RWPE2 (cell line): ENCODE results near the gene POLD2.
"Not testable (repeated sequence)": the region's sequence is repeated elsewhere in the genome, so short reads cannot be mapped to it uniquely, and the experiment has no call there.

Experiments
- ATAC-seq: fragments of 200-7000 bp; cut with Tn5 transposase; 3 replicates; pipeline ENCODE4 v1.9.1; 2021; ENCODE audit warnings: low read depth
- DNase-seq: peaks from one replicate; pipeline ENCODE4 v3.0.0-alpha.2; 2020; ENCODE audit warnings: low spot score
- H3K27ac ChIP-seq: fragments of 450-650 bp; 2 replicates; pipeline ENCODE4 v1.5.1; 2017; ENCODE audit warnings: mild to moderate bottlenecking; ENCODE audit not compliant: poor library complexity, severe bottlenecking
- H3K27me3 ChIP-seq: fragments of 250-450 bp; sonication (Bioruptor Pico); 2 replicates; pipeline ENCODE4 v1.5.1; 2021; ENCODE audit warnings: mild to moderate bottlenecking, moderate library complexity; ENCODE audit not compliant: insufficient read depth, poor library complexity, severe bottlenecking
- H3K36me3 ChIP-seq: fragments of 250-450 bp; sonication (Bioruptor Pico); 2 replicates; pipeline ENCODE4 v1.5.1; 2020; ENCODE audit warnings: low read depth, mild to moderate bottlenecking, moderate library complexity
- H3K4me1 ChIP-seq: fragments of 250-450 bp; sonication (Bioruptor Pico); 2 replicates; pipeline ENCODE4 v1.5.1; 2021; ENCODE audit warnings: mild to moderate bottlenecking, moderate library complexity; ENCODE audit not compliant: insufficient read depth, poor library complexity, severe bottlenecking
- H3K4me3 ChIP-seq: fragments of 250-450 bp; sonication (Bioruptor Pico); 2 replicates; pipeline ENCODE4 v1.5.1; 2021; ENCODE audit warnings: mild to moderate bottlenecking, moderate library complexity; ENCODE audit not compliant: severe bottlenecking
- H3K9me3 ChIP-seq: fragments of 250-450 bp; sonication (Bioruptor Pico); 2 replicates; pipeline ENCODE4 v1.5.1; 2021; ENCODE audit warnings: mild to moderate bottlenecking, moderate library complexity; ENCODE audit not compliant: severe bottlenecking
- CTCF ChIP-seq: fragments of 450-650 bp; IDR thresholded peaks from one replicate; pipeline ENCODE4 v1.5.1; 2017; ENCODE audit warnings: mild to moderate bottlenecking, moderate library complexity; ENCODE audit not compliant: poor library complexity, severe bottlenecking

The POLD2 gene

GRCh38 chr7:44127161-44127560, 3.8 kb upstream of the POLD2 start:
- DNase-seq (no peak), ATAC-seq (no peak)
- TF ChIP-seq CTCF, result no peak
- Histone ChIP-seq H3K4me1 (peaks cover 5% of the 10 kb centered on the region), H3K27me3 (no peaks in the 10 kb centered on the region), H3K4me3 (no peak overlapping the region), H3K36me3 (peaks cover 2% of the 10 kb centered on the region), H3K27ac (no peak overlapping the region), H3K9me3 (no peaks in the 10 kb centered on the region)

- not testable (repeated sequence) for H3K4me1 ChIP-seq, ATAC-seq, H3K27ac ChIP-seq, H3K4me3 ChIP-seq, H3K27me3 ChIP-seq, H3K9me3 ChIP-seq, DNase-seq, H3K36me3 ChIP-seq
Observed at GRCh38 chr7:44126574-44126973, 3.2 kb upstream of the POLD2 start.

GRCh38 chr7:44124822-44125202, 1.5 kb upstream of the POLD2 start:
- DNase-seq, result no peak
- Histone ChIP-seq H3K27ac (no peak overlapping the region), H3K4me1 (peaks cover 6% of the 10 kb centered on the region), H3K9me3 (no peaks in the 10 kb centered on the region), H3K36me3 (peaks cover 25% of the 10 kb centered on the region), H3K4me3 (no peak overlapping the region), H3K27me3 (no peaks in the 10 kb centered on the region)
- no peak for TF ChIP-seq CTCF
- ATAC-seq, result no peak

- Histone ChIP-seq H3K27me3 (no peaks in the 10 kb centered on the region), H3K9me3 (no peaks in the 10 kb centered on the region), H3K27ac (peak overlapping the region; percentile 44), H3K4me1 (peaks cover 6% of the 10 kb centered on the region), H3K36me3 (peaks cover 48% of the 10 kb centered on the region), H3K4me3 (peak overlapping the region; percentile 89)
- ATAC-seq, result no peak
- no peak for TF ChIP-seq CTCF
- DNase-seq, result no peak
Observed at GRCh38 chr7:44122529-44122928, 819 bp downstream of the POLD2 start.

GRCh38 chr7:44121761-44122420, 1.5 kb downstream of the POLD2 start:
- Histone ChIP-seq H3K9me3 (no peaks in the 10 kb centered on the region), H3K27ac (no peak overlapping the region), H3K4me3 (no peak overlapping the region), H3K27me3 (no peaks in the 10 kb centered on the region), H3K4me1 (peaks cover 6% of the 10 kb centered on the region), H3K36me3 (peaks cover 54% of the 10 kb centered on the region)
- ATAC-seq (no peak), DNase-seq (no peak)
- no peak for TF ChIP-seq CTCF
